OCI-LY1 (cell line): Measurements from ENCODE around the gene ADAMTS6.

Experiments
- H2AFZ ChIP-seq: fragments of 200-600 bp; sonication (generic), shearing (Covaris generic); 2 replicates; pipeline ENCODE4 v1.6.0; 2014; ENCODE audit warnings: antibody characterized with exemption, mild to moderate bottlenecking, low read length
- H3F3A ChIP-seq: fragments of 200-600 bp; sonication (generic), shearing (Covaris generic); 2 replicates; pipeline ENCODE4 v1.6.0; 2014; ENCODE audit warnings: mild to moderate bottlenecking, antibody characterized with exemption, low read length, moderate library complexity; ENCODE audit not compliant: insufficient read depth
- H3K27ac ChIP-seq: fragments of 200-600 bp; sonication (generic); 2 replicates; pipeline ENCODE4 v1.5.1; 2014; ENCODE audit warnings: low read length, mixed run types, mild to moderate bottlenecking, low read depth; ENCODE audit not compliant: poor library complexity, severe bottlenecking
- H3K27me3 ChIP-seq: fragments of 200-600 bp; sonication (generic); 2 replicates; pipeline ENCODE4 v1.6.0; 2014; ENCODE audit warnings: antibody characterized with exemption, mild to moderate bottlenecking, low read length, moderate library complexity; ENCODE audit not compliant: insufficient read depth
- H3K36me3 ChIP-seq: fragments of 200-600 bp; sonication (generic); 2 replicates; pipeline ENCODE4 v1.6.1; 2014; ENCODE audit warnings: mild to moderate bottlenecking, antibody characterized with exemption, low read length, moderate library complexity, mixed read lengths; ENCODE audit not compliant: insufficient read depth
- H3K4me1 ChIP-seq: fragments of 200-600 bp; sonication (generic); 2 replicates; pipeline ENCODE4 v1.5.1; 2014; ENCODE audit warnings: mild to moderate bottlenecking, low read length, moderate library complexity; ENCODE audit not compliant: insufficient read depth, severe bottlenecking
- H3K4me2 ChIP-seq: fragments of 200-600 bp; sonication (generic), shearing (Covaris generic); 2 replicates; pipeline ENCODE4 v1.6.1; 2014; ENCODE audit warnings: low read length
- H3K4me3 ChIP-seq: fragments of 200-600 bp; sonication (generic); 2 replicates; pipeline ENCODE4 v1.5.1; 2014; ENCODE audit warnings: low read length, low read depth, mild to moderate bottlenecking, mixed read lengths; ENCODE audit not compliant: poor library complexity, severe bottlenecking
- H3K79me2 ChIP-seq: fragments of 200-600 bp; shearing (Covaris generic); 2 replicates; pipeline ENCODE4 v1.6.1; 2016; ENCODE audit warnings: mixed run types, low read length, mixed read lengths; ENCODE audit not compliant: insufficient read depth
- H3K9ac ChIP-seq: fragments of 200-600 bp; sonication (generic), shearing (Covaris generic); 2 replicates; pipeline ENCODE4 v1.6.1; 2014; ENCODE audit warnings: mild to moderate bottlenecking, low read length, mixed read lengths
- H3K9me2 ChIP-seq: fragments of 200-600 bp; sonication (generic), shearing (Covaris generic); 2 replicates; pipeline ENCODE4 v1.6.1; 2014; ENCODE audit warnings: low read depth, mild to moderate bottlenecking, low read length, mixed read lengths
- H3K9me3 ChIP-seq: fragments of 200-600 bp; shearing (Covaris generic); 2 replicates; pipeline ENCODE4 v1.6.1; 2014; ENCODE audit warnings: low read length, mixed read lengths
- H4K20me1 ChIP-seq: fragments of 200-600 bp; sonication (generic), shearing (Covaris generic); 2 replicates; pipeline ENCODE4 v1.6.0; 2016; ENCODE audit warnings: mild to moderate bottlenecking, low read length; ENCODE audit not compliant: insufficient read depth
- CTCF ChIP-seq: fragments of 200-600 bp; sonication (generic), shearing (Covaris generic); IDR thresholded peaks from 2 replicates; pipeline ENCODE4 v1.5.1; 2017; ENCODE audit warnings: mild to moderate bottlenecking, antibody characterized with exemption, low read length, moderate library complexity, mixed read lengths
- EZH2 ChIP-seq: fragments of 200-600 bp; sonication (generic), shearing (Covaris generic); IDR thresholded peaks from 2 replicates; pipeline ENCODE4 v1.8.0; 2017; ENCODE audit warnings: borderline replicate concordance, mixed run types, mild to moderate bottlenecking, antibody characterized with exemption, low read length, moderate library complexity, mixed read lengths

The ADAMTS6 gene

DNA sequence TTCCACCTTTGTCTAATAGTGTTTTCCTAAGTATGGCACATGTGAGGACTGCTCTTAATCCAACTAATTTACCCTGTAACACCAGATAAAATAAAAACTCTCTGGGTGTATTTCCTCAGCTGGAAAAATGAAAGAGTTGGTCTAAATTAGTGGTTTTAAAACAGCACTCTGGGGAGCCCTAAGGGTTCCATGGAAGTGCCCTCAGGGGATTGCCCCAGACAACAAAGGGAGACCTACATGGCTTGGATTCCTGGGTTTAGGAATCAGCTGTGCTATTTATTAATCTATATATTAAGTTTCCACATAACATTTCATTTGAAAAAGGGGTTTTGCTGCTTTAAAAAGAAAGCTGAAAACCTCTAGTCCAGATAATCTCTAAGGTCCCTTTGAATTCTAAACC, 20.2 kb downstream of the ADAMTS6 start:
- H3K9me3 ChIP-seq: no peaks in the 10 kb centered on the region
- H3K79me2 ChIP-seq: no peaks in the 10 kb centered on the region
- H3K9ac ChIP-seq: no peak overlapping the region
- no peak for TF ChIP-seq CTCF
- no peak for TF ChIP-seq EZH2
- H4K20me1 ChIP-seq: no peaks in the 10 kb centered on the region
- no peaks in the 10 kb centered on the region for H3K27me3 ChIP-seq
- no peaks in the 10 kb centered on the region for H3K9me2 ChIP-seq
- no peaks in the 10 kb centered on the region for H3F3A ChIP-seq
- H3K27ac ChIP-seq: no peak overlapping the region
- no peak overlapping the region for H3K4me3 ChIP-seq
- H3K4me1 ChIP-seq: no peaks in the 10 kb centered on the region
- H3K36me3 ChIP-seq: peaks cover 10% of the 10 kb centered on the region; the same call in 1 of the 2 replicates
- H3K4me2 ChIP-seq: no peak overlapping the region
- H2AFZ ChIP-seq: no peak overlapping the region

GRCh38 chr5:65459995-65460394, 21.7 kb downstream of the ADAMTS6 start:
- Histone ChIP-seq H3K36me3 (peaks cover 11% of the 10 kb centered on the region), H3K27me3 (no peaks in the 10 kb centered on the region), H3K27ac (no peak overlapping the region)

GRCh38 chr5:65455064-65455463, 26.7 kb downstream of the ADAMTS6 start:
- Histone ChIP-seq H3K4me2 (no peak overlapping the region), H2AFZ (no peak overlapping the region), H4K20me1 (no peaks in the 10 kb centered on the region), H3K9me3 (no peaks in the 10 kb centered on the region), H3K79me2 (no peaks in the 10 kb centered on the region), H3K27ac (no peak overlapping the region), H3K4me3 (no peak overlapping the region), H3F3A (no peaks in the 10 kb centered on the region), H3K27me3 (no peaks in the 10 kb centered on the region), H3K9ac (no peak overlapping the region), H3K36me3 (peaks cover 35% of the 10 kb centered on the region), H3K9me2 (no peaks in the 10 kb centered on the region; the same call in 1 of the 2 replicates), H3K4me1 (no peaks in the 10 kb centered on the region)
- no peak for TF ChIP-seq CTCF
- TF ChIP-seq EZH2: no peak

More at GRCh38 chr5:65459995-65460394, 21.7 kb downstream of the ADAMTS6 start:
- H3K9me3 ChIP-seq: no peaks in the 10 kb centered on the region
- H3K79me2 ChIP-seq: no peaks in the 10 kb centered on the region
- H3F3A ChIP-seq: no peaks in the 10 kb centered on the region
- no peak overlapping the region for H3K9ac ChIP-seq
- no peaks in the 10 kb centered on the region for H3K9me2 ChIP-seq
- no peak overlapping the region for H3K4me3 ChIP-seq
- TF ChIP-seq CTCF: no peak
- no peak for TF ChIP-seq EZH2
- H2AFZ ChIP-seq: no peak overlapping the region
- no peaks in the 10 kb centered on the region for H3K4me1 ChIP-seq
- H3K4me2 ChIP-seq: no peak overlapping the region
- H4K20me1 ChIP-seq: no peaks in the 10 kb centered on the region
